MM.1S (cell line): ENCODE results near the gene CPPED1.
"Not testable (repeated sequence)": the region's sequence is repeated elsewhere in the genome, so short reads cannot be mapped to it uniquely, and the experiment has no call there.

Experiments used
- DNase-seq: peaks from one replicate; pipeline ENCODE4 v3.0.0-alpha.2; 2015
- H2AFZ ChIP-seq: fragments of 300-600 bp; sonication (generic); 2 replicates; pipeline ENCODE4 v1.6.0; 2016; ENCODE audit warnings: antibody characterized with exemption, low read length
- H3F3A ChIP-seq: fragments of 300-600 bp; sonication (generic); 2 replicates; pipeline ENCODE4 v1.6.1; 2016; ENCODE audit warnings: mild to moderate bottlenecking, antibody characterized with exemption, low read length, moderate library complexity, mixed read lengths; ENCODE audit not compliant: insufficient read depth
- H3K27ac ChIP-seq: fragments of 300-600 bp; sonication (generic); 2 replicates; pipeline ENCODE4 v1.5.1; 2016; ENCODE audit warnings: mild to moderate bottlenecking, low read length
- H3K27me3 ChIP-seq: fragments of 300-600 bp; sonication (generic); replicated peaks from 2 replicates; pipeline ENCODE4 v1.6.0; 2016; ENCODE audit warnings: low read length; ENCODE audit not compliant: insufficient read depth
- H3K36me3 ChIP-seq: fragments of 300-600 bp; sonication (generic); replicated peaks from 2 replicates; pipeline ENCODE4 v1.6.1; 2016; ENCODE audit warnings: mild to moderate bottlenecking, low read length, mixed read lengths; ENCODE audit not compliant: insufficient read depth
- H3K4me1 ChIP-seq: fragments of 300-600 bp; sonication (generic); 2 replicates; pipeline ENCODE4 v1.6.1; 2016; ENCODE audit warnings: low read length, mixed read lengths
- H3K4me2 ChIP-seq: fragments of 300-600 bp; sonication (generic); 2 replicates; pipeline ENCODE4 v1.6.0; 2016; ENCODE audit warnings: low read depth, low read length
- H3K4me3 ChIP-seq: fragments of 300-600 bp; sonication (generic); 2 replicates; pipeline ENCODE4 v1.5.1; 2016; ENCODE audit warnings: low read length, mixed read lengths
- H3K79me2 ChIP-seq: fragments of 300-600 bp; sonication (generic); 2 replicates; pipeline ENCODE4 v1.6.1; 2016; ENCODE audit warnings: mixed run types, low read length, mixed read lengths
- H3K9ac ChIP-seq: fragments of 300-600 bp; sonication (generic); 2 replicates; pipeline ENCODE4 v1.6.1; 2016; ENCODE audit warnings: low read length, mixed read lengths
- H3K9me2 ChIP-seq: fragments of 300-600 bp; sonication (generic); replicated peaks from 2 replicates; pipeline ENCODE4 v1.6.1; 2016; ENCODE audit warnings: mild to moderate bottlenecking, low read length, mixed read lengths; ENCODE audit not compliant: insufficient read depth
- H3K9me3 ChIP-seq: fragments of 300-600 bp; sonication (generic); replicated peaks from 2 replicates; pipeline ENCODE4 v1.6.1; 2016; ENCODE audit warnings: mild to moderate bottlenecking, low read length, mixed read lengths; ENCODE audit not compliant: insufficient read depth
- H4K20me1 ChIP-seq: fragments of 300-600 bp; sonication (generic); 2 replicates; pipeline ENCODE4 v1.6.1; 2016; ENCODE audit warnings: mild to moderate bottlenecking, low read length, moderate library complexity, mixed read lengths; ENCODE audit not compliant: insufficient read depth
- CTCF ChIP-seq: fragments of 300-600 bp; sonication (generic); IDR thresholded peaks from 2 replicates; pipeline ENCODE4 v1.5.1; 2016; ENCODE audit warnings: antibody characterized with exemption, low read length, mixed read lengths
- EZH2 ChIP-seq: fragments of 300-600 bp; sonication (generic); optimal IDR thresholded peaks from 2 replicates; pipeline ENCODE3; 2017; ENCODE audit warnings: low read depth, mild to moderate bottlenecking, antibody characterized with exemption, low read length, mixed read lengths
- EZH2phosphoT487 ChIP-seq: fragments of 300-600 bp; sonication (generic); IDR thresholded peaks from 2 replicates; pipeline ENCODE4 v1.6.1; 2018; ENCODE audit warnings: antibody characterized with exemption, low read length

Gene CPPED1

DNA sequence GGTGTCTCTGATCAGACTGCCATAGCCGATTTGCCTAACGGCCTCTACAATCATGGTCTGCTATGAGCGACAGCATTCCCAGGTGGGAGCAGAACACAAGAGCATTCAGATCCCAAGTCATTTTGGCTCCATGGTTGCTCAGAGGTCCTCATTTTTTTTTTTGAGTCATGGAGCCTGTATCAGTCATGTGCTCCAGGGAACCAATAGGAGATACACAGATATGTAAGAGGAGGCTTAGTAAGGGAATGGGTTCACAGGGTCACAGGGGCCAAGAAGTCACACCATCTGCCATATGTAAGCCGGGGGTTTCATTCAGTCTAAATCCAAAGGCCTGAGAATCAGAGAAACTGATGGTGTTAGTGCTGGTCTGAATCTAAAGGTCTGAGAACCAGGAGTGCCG lies 36.8 kb downstream of the CPPED1 start:
- no peaks in the 10 kb centered on the region for H3K27me3 ChIP-seq
- H3F3A ChIP-seq = no peaks in the 10 kb centered on the region
- no peak overlapping the region for H3K4me3 ChIP-seq
- TF ChIP-seq EZH2phosphoT487 (no peak), EZH2 (no peak), CTCF (no peak)
- H3K79me2 ChIP-seq = no peaks in the 10 kb centered on the region
- no peak overlapping the region for H3K9ac ChIP-seq
- no peak overlapping the region for H2AFZ ChIP-seq
- H3K36me3 ChIP-seq = no peaks in the 10 kb centered on the region
- no peak overlapping the region for H3K4me2 ChIP-seq
- no peak for DNase-seq
- no peaks in the 10 kb centered on the region for H3K9me2 ChIP-seq
- no peaks in the 10 kb centered on the region for H3K9me3 ChIP-seq
- no peaks in the 10 kb centered on the region for H3K4me1 ChIP-seq
- H3K27ac ChIP-seq = no peak overlapping the region
- no peaks in the 10 kb centered on the region for H4K20me1 ChIP-seq

- H3K9ac ChIP-seq, H3K4me2 ChIP-seq, H3K27ac ChIP-seq, H3K4me3 ChIP-seq, H3F3A ChIP-seq, H3K27me3 ChIP-seq, H3K9me3 ChIP-seq, H4K20me1 ChIP-seq, H3K9me2 ChIP-seq, H3K79me2 ChIP-seq, H3K4me1 ChIP-seq, DNase-seq, H2AFZ ChIP-seq, H3K36me3 ChIP-seq: not testable (repeated sequence)
Measured at GRCh38 chr16:12766208-12766607, 37.5 kb downstream of the CPPED1 start.

GRCh38 chr16:12764813-12765488 lies 38.7 kb downstream of the CPPED1 start:
- no peak for DNase-seq
- H3K27ac ChIP-seq = no peak overlapping the region
- H3K79me2 ChIP-seq = no peaks in the 10 kb centered on the region
- H3K4me2 ChIP-seq = no peak overlapping the region
- no peaks in the 10 kb centered on the region for H3K9me3 ChIP-seq
- H3K27me3 ChIP-seq = no peaks in the 10 kb centered on the region
- no peak overlapping the region for H3K4me3 ChIP-seq
- H3F3A ChIP-seq = no peaks in the 10 kb centered on the region
- TF ChIP-seq EZH2 (no peak), EZH2phosphoT487 (no peak), CTCF (no peak)
- H3K9ac ChIP-seq = no peak overlapping the region
- no peaks in the 10 kb centered on the region for H3K9me2 ChIP-seq
- H4K20me1 ChIP-seq = no peaks in the 10 kb centered on the region
- H3K36me3 ChIP-seq = no peaks in the 10 kb centered on the region
- H2AFZ ChIP-seq = no peak overlapping the region
- no peaks in the 10 kb centered on the region for H3K4me1 ChIP-seq

GRCh38 chr16:12763517-12763916 lies 40.2 kb downstream of the CPPED1 start:
- Histone ChIP-seq H3K9me3 (no peaks in the 10 kb centered on the region), H3K27ac (no peak overlapping the region), H3F3A (no peaks in the 10 kb centered on the region), H3K9me2 (no peaks in the 10 kb centered on the region), H4K20me1 (no peaks in the 10 kb centered on the region), H3K79me2 (no peaks in the 10 kb centered on the region), H2AFZ (no peak overlapping the region), H3K36me3 (no peaks in the 10 kb centered on the region), H3K4me2 (no peak overlapping the region), H3K27me3 (no peaks in the 10 kb centered on the region), H3K4me3 (no peak overlapping the region), H3K4me1 (no peaks in the 10 kb centered on the region), H3K9ac (no peak overlapping the region)
- no peak for DNase-seq
- TF ChIP-seq EZH2phosphoT487 (no peak), CTCF (no peak), EZH2 (no peak)
